Mesothelial cell of epicardium (in vitro differentiated cells): Measurements from ENCODE around the gene SLC16A11. TPM values are rescaled to one million over a fixed set of nuclear protein-coding genes. Genes with fewer than 3 reads are reported as not detected.
"Not testable (repeated sequence)": the region's sequence is repeated elsewhere in the genome, so short reads cannot be mapped to it uniquely, and the experiment has no call there.

Experiments used
- DNase-seq, 2 experiments: peaks; one replicate each; pipeline ENCODE4 v3.0.0; 2021; ENCODE audit warnings: low spot score in 2 of 2; ENCODE audit not compliant: unreplicated experiment in 2 of 2
- H3K27ac Mint-ChIP-seq: 2 replicates; pipeline ENCODE4 v1.8.0; 2021; ENCODE audit warnings: mixed read lengths
- H3K27me3 Mint-ChIP-seq: 2 replicates; pipeline ENCODE4 v1.8.0; 2021; ENCODE audit warnings: low read depth, mixed read lengths
- H3K36me3 Mint-ChIP-seq: 2 replicates; pipeline ENCODE4 v1.8.0; 2021; ENCODE audit warnings: mixed read lengths
- H3K4me1 Mint-ChIP-seq: 2 replicates; pipeline ENCODE4 v1.8.0; 2021; ENCODE audit warnings: mixed read lengths
- H3K4me3 Mint-ChIP-seq: 2 replicates; pipeline ENCODE4 v1.8.0; 2021; ENCODE audit warnings: mild to moderate bottlenecking, moderate library complexity, mixed read lengths
- H3K9me3 Mint-ChIP-seq: 2 replicates; pipeline ENCODE4 v1.8.0; 2021; ENCODE audit warnings: mixed read lengths
- total RNA-seq: library from RNA; stranded (reverse); gene quantifications from 3 replicates; pipeline ENCODE4 v1.2.1, GENCODE V29; 2021
- TF ChIP-seq, protein P1 (sequence below): fragments of 200-600 bp; sonication (generic); IDR thresholded peaks from one replicate; pipeline ENCODE4 v1.5.0; 2021; ENCODE audit warnings: antibody characterized with exemption; ENCODE audit not compliant: unreplicated experiment

The SLC16A11 gene, protein sequence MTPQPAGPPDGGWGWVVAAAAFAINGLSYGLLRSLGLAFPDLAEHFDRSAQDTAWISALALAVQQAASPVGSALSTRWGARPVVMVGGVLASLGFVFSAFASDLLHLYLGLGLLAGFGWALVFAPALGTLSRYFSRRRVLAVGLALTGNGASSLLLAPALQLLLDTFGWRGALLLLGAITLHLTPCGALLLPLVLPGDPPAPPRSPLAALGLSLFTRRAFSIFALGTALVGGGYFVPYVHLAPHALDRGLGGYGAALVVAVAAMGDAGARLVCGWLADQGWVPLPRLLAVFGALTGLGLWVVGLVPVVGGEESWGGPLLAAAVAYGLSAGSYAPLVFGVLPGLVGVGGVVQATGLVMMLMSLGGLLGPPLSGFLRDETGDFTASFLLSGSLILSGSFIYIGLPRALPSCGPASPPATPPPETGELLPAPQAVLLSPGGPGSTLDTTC
- 4.1 to 5.1 TPM (median 4.2 TPM) in 3 replicates for total RNA-seq

DNA sequence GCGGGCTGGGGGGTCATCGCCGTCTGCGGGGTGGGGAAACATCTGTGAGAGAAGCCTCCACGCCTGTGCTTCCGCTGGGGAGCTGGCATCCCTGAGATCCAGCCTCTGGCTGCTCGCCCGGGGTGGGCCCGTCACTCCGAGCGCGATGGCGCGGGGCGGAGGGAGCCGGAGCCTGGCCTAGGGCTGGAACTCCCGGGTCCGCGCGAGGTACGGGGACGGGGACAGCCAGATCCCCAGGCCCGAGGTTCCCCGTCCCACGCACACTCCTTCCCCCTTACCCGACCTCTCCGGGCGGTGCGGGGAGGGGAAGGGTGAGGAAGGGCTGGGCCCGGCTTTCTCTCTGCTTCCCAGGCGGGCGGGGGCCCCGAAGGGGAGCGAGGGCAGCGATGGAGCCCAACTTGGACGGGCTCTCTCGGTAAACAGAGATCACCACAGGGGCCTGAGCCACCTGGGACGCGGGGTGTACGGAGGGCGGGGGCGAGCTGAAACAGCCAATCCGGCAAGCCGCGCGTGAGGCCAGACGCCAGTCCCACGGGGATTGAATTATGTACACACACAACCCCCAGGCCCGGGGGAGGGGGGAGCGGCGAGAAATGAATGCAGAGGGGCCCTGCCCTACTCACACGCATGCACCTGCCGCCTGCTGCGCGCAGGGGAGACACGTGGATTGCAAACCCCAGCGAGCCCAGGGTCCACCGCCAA is at the start of gene SLC16A11:
Gene SLC16A11, minus strand, starts transcription at position 596 of the 702 bp plus-strand sequence. Its CDS starts 579 bp downstream, at position 17.
- Mint-ChIP-seq H3K4me1 (peaks cover 41% of the 10 kb centered on the region), H3K36me3 (no peaks in the 10 kb centered on the region), H3K9me3 (no peaks in the 10 kb centered on the region), H3K27ac (no peak within 1 kb of the TSS), H3K4me3 (peak within 1 kb of the TSS; percentile 66), H3K27me3 (peaks cover 25% of the 10 kb centered on the region)
- DNase-seq: peak in 1 of 2 experiments; percentile 60
- TF ChIP-seq, protein P1, sequence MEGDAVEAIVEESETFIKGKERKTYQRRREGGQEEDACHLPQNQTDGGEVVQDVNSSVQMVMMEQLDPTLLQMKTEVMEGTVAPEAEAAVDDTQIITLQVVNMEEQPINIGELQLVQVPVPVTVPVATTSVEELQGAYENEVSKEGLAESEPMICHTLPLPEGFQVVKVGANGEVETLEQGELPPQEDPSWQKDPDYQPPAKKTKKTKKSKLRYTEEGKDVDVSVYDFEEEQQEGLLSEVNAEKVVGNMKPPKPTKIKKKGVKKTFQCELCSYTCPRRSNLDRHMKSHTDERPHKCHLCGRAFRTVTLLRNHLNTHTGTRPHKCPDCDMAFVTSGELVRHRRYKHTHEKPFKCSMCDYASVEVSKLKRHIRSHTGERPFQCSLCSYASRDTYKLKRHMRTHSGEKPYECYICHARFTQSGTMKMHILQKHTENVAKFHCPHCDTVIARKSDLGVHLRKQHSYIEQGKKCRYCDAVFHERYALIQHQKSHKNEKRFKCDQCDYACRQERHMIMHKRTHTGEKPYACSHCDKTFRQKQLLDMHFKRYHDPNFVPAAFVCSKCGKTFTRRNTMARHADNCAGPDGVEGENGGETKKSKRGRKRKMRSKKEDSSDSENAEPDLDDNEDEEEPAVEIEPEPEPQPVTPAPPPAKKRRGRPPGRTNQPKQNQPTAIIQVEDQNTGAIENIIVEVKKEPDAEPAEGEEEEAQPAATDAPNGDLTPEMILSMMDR: no peak

DNA sequence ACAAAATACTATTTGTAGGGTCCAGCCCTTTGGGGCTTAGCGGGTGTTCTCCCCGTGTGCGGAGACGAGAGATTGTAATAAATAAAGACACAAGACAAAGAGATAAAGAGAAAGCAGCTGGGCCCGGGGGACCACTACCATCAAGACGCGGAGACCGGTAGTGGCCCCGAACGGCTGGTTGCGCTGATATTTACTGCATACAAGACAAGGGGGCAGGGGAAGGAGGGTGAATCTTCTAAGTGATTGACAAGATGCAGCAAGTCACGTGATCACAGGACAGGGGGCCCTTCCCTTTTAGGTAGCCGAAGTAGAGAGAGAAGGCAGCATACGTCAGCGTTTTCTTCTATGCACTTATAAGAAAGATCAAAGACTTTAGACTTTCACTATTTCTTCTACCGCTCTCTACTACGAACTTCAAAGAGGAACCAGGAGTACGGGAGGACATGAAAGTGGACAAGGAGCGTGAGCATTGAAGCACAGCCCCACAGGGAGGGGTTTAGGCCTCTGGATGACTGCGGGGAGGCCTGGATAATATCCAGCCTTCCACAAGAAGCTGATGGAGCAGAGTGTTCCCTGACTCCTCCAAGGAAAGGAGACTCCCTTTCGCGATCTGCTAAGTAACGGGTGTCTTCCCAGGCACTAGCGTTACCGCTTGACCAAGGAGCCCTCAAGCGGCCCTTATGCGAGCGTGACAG is 47.6 kb upstream of the SLC16A11 start:
- not testable (repeated sequence) for H3K36me3 Mint-ChIP-seq, DNase-seq, H3K9me3 Mint-ChIP-seq
- Mint-ChIP-seq H3K27me3 (peaks cover 12% of the 10 kb centered on the region), H3K4me1 (peaks cover 11% of the 10 kb centered on the region), H3K27ac (peak overlapping the region; percentile 20), H3K4me3 (peak overlapping the region; percentile 40)

DNA sequence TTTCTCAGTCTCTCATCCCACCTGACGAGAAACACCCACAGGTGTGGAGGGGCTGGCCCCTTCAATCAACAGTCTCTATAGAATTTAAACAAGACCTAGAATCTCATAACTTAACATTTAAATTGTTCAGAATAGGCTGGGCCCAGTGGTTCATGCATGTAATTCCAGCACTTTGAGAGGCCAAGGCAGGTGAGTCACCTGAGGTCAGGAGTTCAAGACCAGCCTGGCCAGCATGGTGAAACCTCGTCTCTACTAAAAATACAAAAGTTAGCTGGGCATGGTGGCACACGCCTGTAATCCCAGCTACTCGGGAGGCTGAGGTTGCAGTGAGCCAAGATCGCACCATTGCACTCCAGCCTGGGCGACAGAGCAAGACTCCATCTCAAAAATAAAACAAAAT is 45.7 kb upstream of the SLC16A11 start:
- peaks cover 11% of the 10 kb centered on the region for H3K4me1 Mint-ChIP-seq
- H3K4me3 Mint-ChIP-seq, H3K36me3 Mint-ChIP-seq, DNase-seq, H3K9me3 Mint-ChIP-seq, H3K27ac Mint-ChIP-seq, H3K27me3 Mint-ChIP-seq: not testable (repeated sequence)

DNA sequence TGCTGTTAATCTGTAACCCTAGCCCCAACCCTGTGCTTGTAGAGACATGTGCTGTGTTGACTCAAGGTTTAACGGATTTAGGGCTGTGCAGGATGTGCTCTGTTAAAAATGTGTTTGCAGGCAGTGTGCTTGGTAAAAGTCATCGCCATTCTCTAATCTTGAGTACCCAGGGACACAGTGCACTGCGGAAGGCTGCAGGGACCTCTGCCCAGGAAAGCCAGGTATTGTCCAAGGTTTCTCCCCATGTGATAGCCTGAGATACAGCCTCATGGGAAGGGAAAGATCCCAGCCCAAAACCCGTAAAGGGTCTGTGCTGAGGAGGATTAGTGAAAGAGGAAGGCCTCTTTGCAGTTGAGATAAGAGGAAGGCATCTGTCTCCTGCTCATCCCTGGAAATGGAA is 44.5 kb upstream of the SLC16A11 start:
- not testable (repeated sequence) for H3K36me3 Mint-ChIP-seq, DNase-seq, H3K4me3 Mint-ChIP-seq, H3K9me3 Mint-ChIP-seq, H3K27me3 Mint-ChIP-seq, H3K27ac Mint-ChIP-seq
- peaks cover 18% of the 10 kb centered on the region for H3K4me1 Mint-ChIP-seq

DNA sequence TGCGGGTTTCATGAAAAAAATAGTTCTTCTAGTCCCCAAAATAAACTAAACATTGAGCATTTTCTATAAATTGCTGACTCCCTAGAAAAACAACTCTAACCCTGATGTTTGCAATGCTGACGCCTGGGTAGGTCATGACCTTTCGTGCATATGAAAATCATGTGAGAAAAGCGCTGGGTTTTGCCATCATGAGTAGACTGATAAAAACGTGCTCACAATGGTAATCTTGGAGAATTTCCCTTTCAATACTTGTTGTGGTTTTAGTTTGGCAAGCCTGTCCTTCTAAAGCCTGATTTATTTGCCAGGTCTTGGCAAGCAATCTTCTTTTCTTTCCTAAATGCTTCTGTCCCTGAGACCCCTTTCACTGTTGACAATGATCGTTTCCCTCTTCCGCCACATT is 40.2 kb upstream of the SLC16A11 start:
- TF ChIP-seq, protein P1: no peak
- Mint-ChIP-seq H3K36me3 (no peaks in the 10 kb centered on the region), H3K4me3 (no peak overlapping the region), H3K9me3 (peaks cover 6% of the 10 kb centered on the region), H3K27ac (no peak overlapping the region), H3K27me3 (peaks cover 4% of the 10 kb centered on the region), H3K4me1 (peaks cover 18% of the 10 kb centered on the region)
- no peak for DNase-seq

DNA sequence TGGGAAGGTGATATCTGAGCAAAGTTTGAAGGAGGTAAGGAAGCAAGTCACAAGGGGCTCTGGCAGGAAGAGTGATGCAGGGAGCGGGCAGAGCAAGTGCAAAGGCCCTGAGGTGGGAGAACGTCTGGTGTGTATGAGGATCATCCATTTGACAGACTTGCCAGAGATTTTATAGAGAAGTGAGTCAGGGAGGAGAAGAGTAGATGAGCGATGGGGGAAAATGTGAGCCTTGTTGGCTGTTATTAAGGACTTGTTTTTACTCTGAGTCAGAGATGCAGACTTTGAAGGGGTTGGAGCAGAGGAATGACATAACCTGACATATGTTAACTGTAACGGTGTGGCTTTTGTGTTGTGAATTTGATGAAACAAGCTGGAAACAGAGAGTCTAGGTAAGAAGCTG is 39.7 kb upstream of the SLC16A11 start:
- Mint-ChIP-seq H3K27me3 (peaks cover 9% of the 10 kb centered on the region), H3K4me1 (peaks cover 14% of the 10 kb centered on the region), H3K36me3 (no peaks in the 10 kb centered on the region), H3K9me3 (peaks cover 6% of the 10 kb centered on the region), H3K4me3 (no peak overlapping the region), H3K27ac (no peak overlapping the region)
- no peak for DNase-seq
- TF ChIP-seq, protein P1: no peak
